ENCODE data around the gene TLR10. TPM values are rescaled to one million over a fixed set of nuclear protein-coding genes. Genes with fewer than 3 reads are reported as not detected.

TLR10 gene
- total RNA-seq, 4 donors from 2014 or later, result under 0.01 to 0.22 TPM; not detected in 2

DNA sequence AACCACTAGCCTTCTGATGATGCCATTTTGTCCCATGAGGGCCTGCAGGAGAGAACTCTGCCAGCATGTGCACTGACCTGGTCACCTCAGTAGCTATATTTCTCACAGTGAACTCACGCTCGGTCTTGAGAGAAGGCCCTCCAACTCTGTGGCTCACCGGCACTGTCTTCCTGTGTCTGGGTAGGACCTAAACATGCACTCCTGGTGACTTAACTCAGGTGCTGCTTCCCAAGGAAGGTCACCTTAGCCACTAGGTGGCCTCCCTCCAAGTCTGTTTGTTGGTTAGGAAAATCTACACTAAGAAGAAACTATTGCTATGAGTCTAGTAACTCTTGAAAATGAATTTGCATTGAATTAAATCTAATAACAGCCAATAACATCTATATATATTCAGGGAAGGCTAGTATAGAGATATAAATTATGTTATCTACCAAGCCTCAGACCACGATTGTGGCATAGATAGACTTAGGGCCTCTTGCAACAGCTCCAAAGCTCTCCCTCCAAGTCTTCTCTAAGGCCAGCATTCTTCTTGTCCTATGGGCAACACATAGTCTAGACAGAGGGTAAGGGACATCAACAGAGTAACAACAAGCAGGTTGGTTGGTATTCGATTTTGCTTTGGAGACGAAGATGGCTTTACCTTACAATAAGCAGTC is 24.7 kb downstream of the TLR10 start:
- Histone ChIP-seq H3K4me1 (peaks cover 0 to 40% (median 21%) of the 10 kb centered on the region in 4 donors), H3K27me3 (no peaks in the 10 kb centered on the region), H3K36me3 (no peaks in the 10 kb centered on the region), H3K27ac (peak overlapping the region; percentile 65 to 90 (median 79)), H3K9me3 (no peaks in the 10 kb centered on the region), H3K4me3 (no peak overlapping the region)
- TF ChIP-seq CTCF (IDR thresholded peaks at IDR 0.05) (no peak), POLR2A (IDR thresholded peaks at IDR 0.05) (no peak), EP300 (IDR thresholded peaks at IDR 0.05) (no peak)
- WGBS, 2 donors, result 90 to 91% methylated on average over 6 of the region's 6 CpGs
- DNase-seq (ENCODE audit: low spot score in 2 of 2), result no peak

DNA sequence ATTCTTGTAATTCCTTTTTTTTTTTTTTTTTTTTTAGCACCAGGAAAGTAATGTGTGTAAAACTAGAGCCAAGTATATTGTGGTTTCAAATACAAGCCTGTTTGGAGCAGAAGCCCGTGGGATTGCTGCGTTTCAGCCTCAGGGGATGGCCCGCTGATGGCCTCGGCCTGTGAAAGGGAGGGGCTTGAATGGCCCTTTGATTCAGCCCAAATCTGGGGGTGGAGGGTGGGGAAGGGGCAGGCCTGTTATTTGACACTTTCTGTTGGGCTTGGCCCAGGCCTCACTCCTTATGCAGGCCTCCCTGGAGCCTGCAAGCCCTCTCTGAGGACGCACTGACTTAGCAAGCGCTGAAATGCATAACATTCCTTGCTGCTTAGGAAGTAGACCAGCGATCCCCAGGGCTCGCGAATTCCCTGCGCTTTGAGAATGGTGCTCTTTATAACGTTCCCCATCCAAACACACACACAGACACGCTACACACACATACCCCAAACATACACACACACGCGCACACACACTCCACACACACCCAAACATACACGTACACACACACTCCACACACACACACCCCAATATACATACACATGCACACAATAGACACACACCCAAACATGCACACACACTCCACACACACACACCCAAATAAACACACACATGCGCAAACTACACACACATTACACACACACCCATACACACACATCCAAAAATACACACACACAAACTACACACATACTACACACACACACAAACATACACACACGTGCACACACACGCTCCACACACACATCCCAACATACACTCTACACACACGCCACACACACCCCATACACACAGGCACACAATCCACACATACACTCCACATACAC is 29.6 kb downstream of the TLR10 start:
- DNase-seq (ENCODE audit: low spot score in 2 of 2), result peak; percentile 74 to 81
- no peaks in the 10 kb centered on the region for H3K27me3 ChIP-seq
- H3K4me1 ChIP-seq, result peaks cover 0 to 36% (median 12%) of the 10 kb centered on the region in 4 donors
- H3K36me3 ChIP-seq, result no peaks in the 10 kb centered on the region
- TF ChIP-seq CTCF (IDR thresholded peaks at IDR 0.05) (no peak), POLR2A (IDR thresholded peaks at IDR 0.05) (peak; percentile 12 to 50), EP300 (IDR thresholded peaks at IDR 0.05) (peak; percentile 43 to 91)
- 29 to 36% methylated on average over 19 of the region's 19 CpGs for WGBS, 2 donors
- H3K4me3 ChIP-seq, result peak overlapping the region in 2 of 4 donors; percentile 8 to 24
- no peaks in the 10 kb centered on the region for H3K9me3 ChIP-seq
- peak overlapping the region; percentile 47 to 96 (median 82) for H3K27ac ChIP-seq

GRCh38 chr4:38752372-38752940 is 30.3 kb downstream of the TLR10 start:
- Histone ChIP-seq H3K4me1 (peaks cover 0 to 29% (median 8%) of the 10 kb centered on the region in 4 donors), H3K4me3 (peak overlapping the region in 2 of 4 donors; percentile 8 to 24), H3K27me3 (no peaks in the 10 kb centered on the region), H3K36me3 (no peaks in the 10 kb centered on the region), H3K9me3 (peaks cover 0 to 5% (median 0%) of the 10 kb centered on the region in 4 donors), H3K27ac (peak overlapping the region; percentile 47 to 96 (median 82))
- no peak for TF ChIP-seq CTCF (IDR thresholded peaks at IDR 0.05)
- TF ChIP-seq EP300 (IDR thresholded peaks at IDR 0.05), result no peak
- TF ChIP-seq POLR2A (IDR thresholded peaks at IDR 0.05), result no peak
- no peak for DNase-seq (ENCODE audit: low spot score in 2 of 2)
- 15 to 19% methylated on average over 8 of the region's 8 CpGs for WGBS, 2 donors

DNA sequence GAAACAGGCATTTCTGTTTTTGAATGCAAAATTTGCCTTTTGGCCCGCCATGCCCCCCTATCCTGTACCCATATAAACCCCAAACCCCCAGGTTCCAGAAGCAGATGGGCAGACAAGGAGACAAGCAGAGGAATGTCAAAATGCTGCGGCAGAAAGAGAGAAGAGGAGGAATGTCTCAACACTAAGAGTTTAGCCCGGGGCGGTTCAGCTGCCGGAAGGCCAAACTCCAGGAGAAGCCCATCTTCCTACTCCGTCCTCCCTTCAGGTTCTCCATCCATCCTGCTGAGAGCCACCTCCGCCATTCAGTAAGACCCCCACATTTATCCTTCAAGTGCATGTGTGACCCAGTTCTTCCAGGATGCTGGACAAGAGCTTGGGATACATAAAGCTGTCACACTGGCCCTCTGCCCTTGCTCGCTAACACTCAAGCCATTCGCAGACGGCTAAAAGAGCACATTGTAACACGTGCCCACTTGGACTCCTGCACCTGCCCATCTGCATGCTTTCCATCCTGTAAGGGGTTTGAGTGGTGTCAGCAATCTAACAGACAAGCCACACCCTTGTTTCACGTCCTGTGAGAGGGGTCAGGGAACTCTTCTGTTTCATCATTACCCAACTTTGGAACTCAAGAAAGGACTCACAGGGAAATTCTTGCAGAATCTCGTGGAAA is 31.3 kb downstream of the TLR10 start:
- peaks cover 0 to 6% (median 0%) of the 10 kb centered on the region in 4 donors for H3K9me3 ChIP-seq
- no peak overlapping the region for H3K4me3 ChIP-seq
- H3K27me3 ChIP-seq, result no peaks in the 10 kb centered on the region
- peaks cover 0 to 29% (median 8%) of the 10 kb centered on the region in 4 donors for H3K4me1 ChIP-seq
- TF ChIP-seq CTCF (IDR thresholded peaks at IDR 0.05) (no peak), EP300 (IDR thresholded peaks at IDR 0.05) (no peak)
- H3K36me3 ChIP-seq, result no peaks in the 10 kb centered on the region
- peak overlapping the region in 3 of 4 donors; percentile 47 to 96 (median 90) for H3K27ac ChIP-seq
- DNase-seq (ENCODE audit: low spot score in 2 of 2), result no peak
- WGBS, 2 donors, result 73 to 77% methylated on average over 13 of the region's 13 CpGs

Measured in tibial nerve (tissue), 4 donors.